Measurements from ENCODE around the gene PBLD.
"Not testable (repeated sequence)": the region's sequence is repeated elsewhere in the genome, so short reads cannot be mapped to it uniquely, and the experiment has no call there.

The PBLD gene

DNA sequence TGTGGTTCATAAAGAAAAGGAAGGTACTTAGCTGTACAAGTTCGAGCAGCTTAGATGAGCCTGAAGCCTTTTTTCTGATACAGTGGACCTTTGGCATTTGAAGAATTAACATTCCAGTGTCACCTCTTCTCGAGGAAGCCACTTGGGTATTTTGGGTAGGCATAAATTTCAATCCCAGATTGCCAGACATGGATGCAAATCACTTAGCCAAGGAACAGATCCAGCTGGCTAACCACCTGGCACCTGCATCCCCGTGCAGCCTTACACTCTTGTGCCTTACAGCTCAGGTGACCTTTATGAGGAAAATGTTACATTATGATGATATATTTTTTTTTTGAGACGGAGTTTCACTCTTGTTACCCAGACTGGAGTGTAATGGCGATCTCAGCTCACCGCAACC, 84.8 kb downstream of the PBLD start:
- TF ChIP-seq, protein P1, sequence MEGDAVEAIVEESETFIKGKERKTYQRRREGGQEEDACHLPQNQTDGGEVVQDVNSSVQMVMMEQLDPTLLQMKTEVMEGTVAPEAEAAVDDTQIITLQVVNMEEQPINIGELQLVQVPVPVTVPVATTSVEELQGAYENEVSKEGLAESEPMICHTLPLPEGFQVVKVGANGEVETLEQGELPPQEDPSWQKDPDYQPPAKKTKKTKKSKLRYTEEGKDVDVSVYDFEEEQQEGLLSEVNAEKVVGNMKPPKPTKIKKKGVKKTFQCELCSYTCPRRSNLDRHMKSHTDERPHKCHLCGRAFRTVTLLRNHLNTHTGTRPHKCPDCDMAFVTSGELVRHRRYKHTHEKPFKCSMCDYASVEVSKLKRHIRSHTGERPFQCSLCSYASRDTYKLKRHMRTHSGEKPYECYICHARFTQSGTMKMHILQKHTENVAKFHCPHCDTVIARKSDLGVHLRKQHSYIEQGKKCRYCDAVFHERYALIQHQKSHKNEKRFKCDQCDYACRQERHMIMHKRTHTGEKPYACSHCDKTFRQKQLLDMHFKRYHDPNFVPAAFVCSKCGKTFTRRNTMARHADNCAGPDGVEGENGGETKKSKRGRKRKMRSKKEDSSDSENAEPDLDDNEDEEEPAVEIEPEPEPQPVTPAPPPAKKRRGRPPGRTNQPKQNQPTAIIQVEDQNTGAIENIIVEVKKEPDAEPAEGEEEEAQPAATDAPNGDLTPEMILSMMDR (IDR thresholded peaks at IDR 0.05; ENCODE audit: low read depth, low read length), result no peak
- DNase-seq (ENCODE audit: low read depth in 2 of 2), result no peak
- H3K4me3 ChIP-seq (replicated peaks in 1 of 2; ENCODE audit: low read depth in 2 of 2, low read length in 2 of 2), result no peak overlapping the region

DNA sequence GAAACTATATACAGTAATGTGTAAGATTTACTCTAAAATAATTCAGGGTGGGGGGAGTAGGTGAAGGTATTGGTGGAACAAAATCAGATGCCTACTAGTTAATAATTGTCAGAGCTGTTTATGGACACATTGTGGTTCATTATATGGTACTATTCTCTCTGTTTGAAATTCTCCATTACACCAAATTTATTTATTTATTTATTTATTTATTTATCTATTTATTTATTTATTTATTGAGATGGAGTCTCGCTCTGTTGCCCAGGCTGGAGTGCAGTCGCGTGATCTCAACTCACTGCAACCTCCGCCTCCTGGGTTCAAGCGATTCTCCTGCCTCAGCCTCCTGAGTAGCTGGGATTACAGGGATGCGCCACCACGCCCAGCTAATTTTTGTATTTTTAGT, 86.3 kb downstream of the PBLD start:
- DNase-seq (ENCODE audit: low read depth in 2 of 2), result not testable (repeated sequence)

DNA sequence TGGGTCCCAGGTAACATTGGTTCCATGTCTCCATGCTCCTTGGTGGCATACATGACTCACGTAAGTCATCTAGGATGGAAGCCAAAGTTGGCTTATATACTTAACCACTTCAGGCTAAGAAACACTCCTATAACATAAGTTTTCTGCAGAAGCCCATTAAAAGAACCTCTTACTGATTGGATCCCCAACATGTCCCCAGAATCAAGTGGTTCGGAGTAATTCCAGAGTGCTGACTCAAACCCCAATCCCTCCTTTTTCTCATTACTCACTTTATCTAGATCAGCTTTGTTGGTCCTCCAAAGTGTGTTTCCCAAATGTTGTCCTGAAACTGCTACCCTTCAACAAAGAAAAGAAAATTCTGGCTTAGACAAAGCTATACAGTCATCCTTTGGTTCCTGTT, 90.7 kb downstream of the PBLD start:
- no peak overlapping the region for H3K4me3 ChIP-seq (replicated peaks in 1 of 2; ENCODE audit: low read depth in 2 of 2, low read length in 2 of 2)
- TF ChIP-seq, protein P1 (IDR thresholded peaks at IDR 0.05; ENCODE audit: low read depth, low read length), result no peak
- no peak for DNase-seq (ENCODE audit: low read depth in 2 of 2)

More for the DNA sequence above, 86.3 kb downstream of the PBLD start:
- H3K4me3 ChIP-seq (replicated peaks in 1 of 2; ENCODE audit: low read depth in 2 of 2, low read length in 2 of 2), result not testable (repeated sequence)

DNA sequence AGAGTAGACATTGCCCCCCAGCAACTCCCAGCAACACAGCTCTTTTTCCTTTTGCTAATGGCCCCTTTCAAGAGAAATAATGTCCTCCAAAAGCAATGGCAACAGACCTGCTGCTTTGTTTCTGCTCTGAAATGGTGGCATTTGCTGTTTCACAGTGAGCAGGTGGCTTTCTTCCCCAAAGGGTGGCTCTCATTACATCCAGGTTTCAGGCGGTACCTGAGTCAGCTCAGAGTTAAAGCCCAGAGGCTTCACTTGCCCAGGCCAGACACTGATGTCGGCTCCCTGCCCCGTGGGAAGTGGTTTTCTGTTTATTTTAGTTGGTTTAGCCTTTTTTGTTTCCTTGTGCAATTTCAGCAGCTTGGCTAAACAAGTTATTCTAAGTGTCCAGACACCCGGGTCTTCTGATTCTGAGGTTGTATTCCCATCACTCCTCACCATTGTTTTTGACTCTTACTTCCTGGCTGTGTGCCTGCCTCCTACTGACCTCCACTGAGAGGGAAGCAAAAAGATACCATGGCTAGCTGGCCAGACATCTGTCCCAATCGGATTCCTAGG, 93.1 kb downstream of the PBLD start:
- TF ChIP-seq, protein P1 (IDR thresholded peaks at IDR 0.05; ENCODE audit: low read depth, low read length), result no peak
- no peak for DNase-seq (ENCODE audit: low read depth in 2 of 2)
- no peak overlapping the region for H3K4me3 ChIP-seq (replicated peaks in 1 of 2; ENCODE audit: low read depth in 2 of 2, low read length in 2 of 2)

DNA sequence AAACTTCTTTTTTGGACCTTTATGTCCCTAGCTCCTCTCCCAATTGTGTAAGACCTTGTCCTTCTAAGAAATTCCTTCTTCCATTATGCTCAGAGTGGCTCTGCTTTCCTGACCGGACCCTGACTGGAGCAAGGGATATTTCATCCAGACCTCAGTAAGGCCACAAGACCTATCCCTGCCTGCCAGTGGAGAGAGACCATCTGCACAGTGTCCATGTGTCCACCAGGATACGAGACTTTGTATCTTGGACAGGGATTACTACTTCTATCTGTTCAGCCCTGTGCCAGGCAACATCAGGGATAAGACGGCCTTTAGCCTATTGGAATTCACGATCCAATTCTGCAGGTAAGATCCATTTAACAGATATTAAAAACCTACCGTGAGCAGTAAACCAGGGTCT, 93.7 kb downstream of the PBLD start:
- H3K4me3 ChIP-seq (replicated peaks in 1 of 2; ENCODE audit: low read depth in 2 of 2, low read length in 2 of 2), result no peak overlapping the region
- TF ChIP-seq, protein P1 (IDR thresholded peaks at IDR 0.05; ENCODE audit: low read depth, low read length), result no peak
- DNase-seq (ENCODE audit: low read depth in 2 of 2), result no peak

DNA sequence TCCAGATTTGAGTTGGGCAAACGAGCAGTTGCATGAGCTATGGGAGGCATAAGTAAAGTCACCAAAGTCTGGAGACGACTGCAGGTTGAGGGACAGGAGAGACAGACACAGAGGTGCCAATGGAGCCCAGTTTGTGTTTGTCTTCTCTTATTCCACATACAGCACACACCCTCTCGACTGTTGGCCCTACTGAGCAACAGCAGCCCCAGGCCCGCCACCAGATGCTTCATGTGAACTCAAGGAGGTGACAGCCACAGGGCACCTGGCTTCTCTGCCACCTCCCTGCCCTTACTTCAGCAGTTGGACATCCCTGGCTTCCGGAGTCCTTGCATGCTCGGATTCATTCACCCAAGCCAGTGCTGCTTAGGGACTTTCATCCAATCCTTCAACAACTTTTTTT, 94.4 kb downstream of the PBLD start:
- TF ChIP-seq, protein P1 (IDR thresholded peaks at IDR 0.05; ENCODE audit: low read depth, low read length), result no peak
- no peak for DNase-seq (ENCODE audit: low read depth in 2 of 2)
- no peak overlapping the region for H3K4me3 ChIP-seq (replicated peaks in 1 of 2; ENCODE audit: low read depth in 2 of 2, low read length in 2 of 2)

DNA sequence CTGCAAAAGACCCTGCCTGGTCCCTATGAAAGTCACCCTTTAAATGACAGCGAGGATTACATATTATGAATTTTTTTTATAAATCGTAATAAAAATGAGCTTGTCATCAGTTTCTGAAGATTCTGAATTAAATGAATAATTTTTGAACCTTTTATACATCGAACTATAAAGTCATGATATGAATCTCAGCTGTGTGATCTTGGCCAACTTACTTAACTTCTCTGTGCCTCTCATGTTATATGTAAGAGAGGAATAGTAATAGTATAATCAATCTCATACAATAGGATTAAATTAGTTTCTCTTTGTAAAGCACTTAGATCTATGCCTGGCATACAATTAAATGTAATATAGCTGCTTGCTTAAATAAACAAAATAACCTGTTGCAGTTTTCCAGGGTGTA, 95.6 kb downstream of the PBLD start:
- no peak overlapping the region for H3K4me3 ChIP-seq (replicated peaks in 1 of 2; ENCODE audit: low read depth in 2 of 2, low read length in 2 of 2)
- TF ChIP-seq, protein P1 (IDR thresholded peaks at IDR 0.05; ENCODE audit: low read depth, low read length), result no peak
- DNase-seq (ENCODE audit: low read depth in 2 of 2), result no peak

Data from cardiac fibroblast (primary cell).